Neural cell (in vitro differentiated cells): ENCODE results near the gene MDN1.

Experiments
- CTCF ChIP-seq: fragments of 450-650 bp; IDR thresholded peaks from 2 replicates; pipeline ENCODE4 v1.5.1; 2014; ENCODE audit warnings: antibody characterized with exemption, mild to moderate bottlenecking, moderate library complexity; ENCODE audit not compliant: poor library complexity, severe bottlenecking
- EZH2 ChIP-seq: fragments of 200-600, 300-800 bp; shearing (Covaris generic), sonication (generic); IDR thresholded peaks from 2 replicates; pipeline ENCODE4 v1.6.1; 2014; ENCODE audit warnings: antibody characterized with exemption, low read length, borderline replicate concordance, mild to moderate bottlenecking; ENCODE audit not compliant: insufficient read depth, poor library complexity, severe bottlenecking
- RAD21 ChIP-seq: fragments of 450-650 bp; conservative IDR thresholded peaks from 2 replicates; pipeline ENCODE4 v1.6.1; 2014; ENCODE audit warnings: antibody characterized with exemption, mild to moderate bottlenecking, moderate library complexity

- no peak for TF ChIP-seq CTCF
- no peak for TF ChIP-seq EZH2
- no peak for TF ChIP-seq RAD21
These were observed 117.2 kb downstream of the MDN1 start for GRCh38 chr6:89702349-89702748.
